NK-92 treated with Interleukin-12 subunit alpha and Interleukin-12 subunit beta, amount 100 ng/mL, for 24 hours (cell line): ENCODE data around the gene FNDC11.
"Not testable (repeated sequence)": the region's sequence is repeated elsewhere in the genome, so short reads cannot be mapped to it uniquely, and the experiment has no call there.

Source experiments
- DNase-seq: peaks from one replicate; lab custom pipeline; 2025; lab: John Stamatoyannopoulos, UW

FNDC11 gene

DNA sequence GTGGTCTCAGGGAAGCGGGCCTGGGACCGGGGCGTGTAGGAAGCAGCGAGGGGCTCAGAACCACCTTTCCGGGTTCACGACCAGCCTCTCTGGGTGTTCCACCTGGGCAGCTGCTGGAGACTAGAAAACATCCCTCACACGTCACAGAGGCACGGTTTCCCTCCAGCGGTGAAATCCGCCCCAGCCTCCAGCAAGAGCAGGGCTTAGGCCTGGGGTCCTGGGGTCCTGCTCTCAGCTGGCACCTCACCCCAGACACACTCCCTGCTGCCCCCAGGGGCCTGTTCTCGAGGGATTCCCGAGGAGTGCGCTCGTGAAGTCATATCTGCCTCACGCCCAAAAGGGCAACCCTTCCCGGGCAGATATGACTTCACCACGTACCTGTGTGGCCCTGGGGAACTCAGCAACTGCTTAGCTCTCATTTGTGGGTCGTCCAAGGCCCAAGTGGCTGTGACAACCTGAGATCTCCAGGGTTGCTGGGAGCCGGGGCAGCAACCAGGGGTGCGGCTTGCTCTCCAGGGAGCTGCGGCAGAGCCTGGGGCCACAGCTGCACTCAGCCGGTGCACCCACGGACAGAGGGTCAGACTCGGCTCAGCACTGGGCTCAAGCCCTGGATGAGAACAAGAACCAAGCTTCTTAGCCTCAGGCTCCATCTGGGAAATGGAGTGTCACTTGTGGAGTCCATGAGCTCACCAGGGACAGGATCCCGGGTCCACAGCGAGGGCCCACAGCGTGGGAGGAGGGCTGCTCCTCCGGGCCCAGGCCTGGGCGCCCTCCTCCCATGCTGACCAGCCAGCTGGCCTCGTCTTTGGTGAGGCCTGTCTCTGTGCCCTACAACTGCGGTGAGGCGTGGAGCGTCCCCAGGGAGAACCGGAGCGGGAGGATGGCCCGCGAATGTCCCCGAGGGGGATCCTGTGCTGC is 661 bp downstream of the FNDC11 start:
- DNase-seq, result no peak

GRCh38 chr20:63555661-63556381 is 1.9 kb downstream of the FNDC11 start:
- DNase-seq, result no peak

DNA sequence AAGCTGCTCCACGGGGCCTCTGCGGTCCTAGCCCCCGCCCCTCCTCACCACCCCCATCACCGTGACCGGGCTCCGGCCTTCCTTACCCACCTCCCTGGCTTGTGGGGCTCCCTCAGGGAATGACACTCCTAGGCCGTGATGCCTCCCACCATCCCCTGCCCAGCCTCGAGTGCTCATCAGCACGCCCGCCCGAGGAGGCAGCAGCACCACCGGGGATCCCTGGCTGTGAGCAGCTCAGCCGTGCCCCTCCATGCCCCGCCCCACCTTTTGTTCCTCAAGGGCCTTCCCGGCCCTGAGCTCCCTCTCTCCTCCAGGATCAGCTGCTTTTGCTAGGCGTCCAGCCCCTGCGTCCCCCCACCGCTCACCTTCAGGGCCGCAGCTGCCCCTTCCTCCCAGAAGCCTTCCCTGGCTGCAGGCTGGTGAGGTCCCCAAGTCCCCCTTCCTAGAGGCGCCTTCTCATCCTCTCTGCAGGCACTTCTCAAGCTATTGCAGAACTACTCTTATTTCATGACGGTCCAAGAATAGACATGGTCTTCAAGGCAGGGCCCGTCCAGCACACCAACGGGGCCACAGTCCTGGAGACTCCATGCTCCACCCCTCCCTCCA is 3.0 kb downstream of the FNDC11 start:
- no peak for DNase-seq

DNA sequence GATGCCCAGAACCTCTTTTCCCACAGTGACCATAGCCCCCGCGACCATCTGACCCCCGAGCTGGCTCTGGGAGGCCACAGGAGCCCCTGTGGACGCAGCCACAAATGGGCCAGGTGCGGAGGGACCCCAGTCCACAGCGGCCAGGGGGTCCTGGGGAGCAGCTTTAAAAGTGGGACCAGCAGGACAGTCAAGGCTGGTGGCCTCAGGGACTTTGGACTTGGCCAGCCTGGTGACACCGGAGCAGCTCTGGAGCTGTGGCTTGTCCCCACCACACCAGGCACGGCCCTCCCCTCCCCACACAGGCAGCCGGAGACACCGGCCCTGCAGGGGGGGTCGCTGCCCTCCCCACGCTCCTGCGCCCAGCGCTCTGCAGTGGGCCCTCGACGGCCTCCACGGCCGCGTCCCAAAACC is 3.5 kb downstream of the FNDC11 start:
- DNase-seq, result no peak

DNA sequence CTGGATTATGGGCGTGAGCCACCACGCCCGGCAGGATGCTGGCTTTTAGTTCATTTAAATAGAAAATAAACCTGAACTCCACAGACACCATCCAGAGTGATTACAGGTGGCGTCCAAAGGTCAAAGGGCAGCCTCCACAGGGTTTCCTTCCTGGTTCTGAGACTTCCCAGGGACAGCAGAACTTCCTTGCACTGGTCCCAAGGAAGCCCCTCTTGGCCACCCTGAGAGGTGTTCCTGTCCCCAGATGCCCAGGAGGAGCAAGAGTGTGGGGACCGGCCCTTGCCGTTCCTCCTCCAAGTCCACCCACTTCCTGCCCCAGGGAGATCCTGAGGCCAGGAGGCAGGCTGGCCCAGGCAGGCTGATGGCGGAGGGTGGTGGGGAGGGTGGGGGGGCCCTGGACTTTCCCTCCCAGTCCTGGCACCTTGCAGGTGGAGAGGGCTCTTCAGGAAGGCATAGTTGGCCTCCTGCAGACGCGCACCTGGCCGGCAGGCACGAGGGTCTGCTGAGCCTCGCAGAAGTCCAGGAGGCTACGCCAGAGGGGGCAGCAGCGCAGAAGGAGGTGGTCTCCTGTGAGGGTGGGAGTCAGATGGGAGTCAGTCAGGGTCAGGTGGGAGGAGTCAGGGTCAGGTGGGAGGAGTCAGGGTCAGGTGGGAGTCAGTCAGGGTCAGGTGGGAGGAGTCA is 5.0 kb downstream of the FNDC11 start:
- DNase-seq, result no peak

DNA sequence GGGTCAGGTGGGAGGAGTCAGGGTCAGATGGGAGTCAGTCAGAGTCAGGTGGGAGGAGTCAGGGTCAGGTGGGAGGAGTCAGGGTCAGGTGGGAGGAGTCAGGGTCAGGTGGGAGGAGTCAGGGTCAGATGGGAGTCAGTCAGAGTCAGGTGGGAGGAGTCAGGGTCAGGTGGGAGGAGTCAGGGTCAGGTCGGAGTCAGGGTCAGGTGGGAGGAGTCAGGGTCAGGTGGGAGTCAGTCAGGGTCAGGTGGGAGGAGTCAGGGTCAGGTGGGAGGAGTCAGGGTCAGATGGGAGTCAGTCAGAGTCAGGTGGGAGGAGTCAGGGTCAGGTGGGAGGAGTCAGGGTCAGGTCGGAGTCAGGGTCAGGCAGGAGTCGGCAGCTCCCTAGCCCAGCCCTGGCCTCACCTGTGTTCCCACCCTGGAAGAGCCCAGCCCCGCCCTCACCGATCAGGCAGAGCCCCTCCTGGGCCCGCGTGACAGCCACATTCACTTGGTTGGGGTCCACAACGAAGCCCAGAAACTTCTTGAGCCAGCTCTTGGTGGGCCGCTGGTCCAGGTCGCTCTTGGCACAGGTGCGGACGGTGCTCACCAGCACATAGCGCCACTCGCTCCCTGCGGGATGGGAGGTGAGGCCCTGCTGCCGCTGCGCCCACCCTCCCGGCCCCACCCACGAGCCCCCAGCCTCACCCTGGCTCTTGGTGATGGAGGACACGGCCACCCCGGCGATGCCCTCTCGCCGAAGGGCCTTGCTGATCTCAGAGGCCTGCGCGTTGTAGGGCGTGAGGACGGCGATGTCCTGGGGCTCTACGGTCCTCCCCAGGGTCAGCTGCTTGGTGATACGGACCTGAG is 5.8 kb downstream of the FNDC11 start:
- DNase-seq, result not testable (repeated sequence)

DNA sequence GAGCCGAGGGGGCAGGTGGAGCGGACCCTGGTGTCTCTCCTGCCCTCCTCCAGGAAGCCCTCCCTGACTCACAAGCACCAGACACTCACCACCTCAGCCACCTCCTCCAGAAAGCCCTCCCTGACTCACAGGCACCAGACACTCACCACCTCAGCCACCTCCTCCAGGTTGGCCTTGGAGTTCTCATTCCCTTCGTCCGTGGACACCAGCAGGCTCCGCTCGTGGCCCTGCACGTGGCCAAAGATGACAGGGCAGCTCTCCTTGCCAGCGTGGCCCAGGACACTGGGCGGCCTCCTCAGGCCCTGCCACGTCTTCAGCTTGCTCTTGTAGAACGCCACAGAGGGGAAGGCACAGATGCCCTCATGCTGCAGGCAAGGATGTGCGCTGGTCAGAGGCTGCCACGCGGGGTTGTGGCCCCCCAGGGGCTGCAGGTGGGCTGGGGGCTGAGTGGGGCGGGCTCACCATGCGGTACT is 6.4 kb downstream of the FNDC11 start:
- no peak for DNase-seq

DNA sequence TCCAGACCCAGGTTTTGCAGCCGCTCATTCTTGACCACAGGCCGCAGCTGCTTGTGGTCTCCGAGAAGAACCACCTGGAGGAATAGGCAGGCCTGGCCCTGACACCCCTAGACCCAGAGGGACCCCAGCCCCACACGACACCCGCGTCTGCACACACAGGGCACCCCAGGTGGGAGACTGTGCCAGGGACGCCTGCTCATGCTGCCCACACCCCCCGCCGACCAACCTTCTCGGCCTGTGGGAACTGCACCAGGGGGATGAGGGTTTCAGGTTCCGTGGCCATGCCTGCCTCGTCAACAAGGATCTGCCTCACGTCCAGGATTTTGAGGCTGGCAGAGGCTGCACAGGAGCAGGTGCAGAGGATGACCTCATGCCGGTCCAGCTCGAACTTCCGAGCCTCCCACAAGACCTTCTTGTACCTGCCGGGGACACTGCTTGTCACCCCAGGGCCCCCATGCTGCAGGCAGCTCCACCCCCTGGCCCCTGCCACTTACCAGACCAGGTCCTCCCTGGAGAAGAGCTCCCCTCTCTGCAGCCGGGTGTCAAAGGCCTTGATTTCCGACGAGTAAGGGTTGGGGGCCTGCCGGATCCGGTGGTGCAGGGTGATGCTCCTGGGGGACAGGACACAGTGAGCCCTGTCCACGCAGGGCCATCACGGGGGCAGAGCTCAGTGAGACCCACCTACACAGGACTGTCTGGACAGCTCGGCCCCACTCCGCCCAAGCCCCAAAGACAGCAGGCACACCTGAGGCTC is 7.1 kb downstream of the FNDC11 start:
- DNase-seq, result no peak

DNA sequence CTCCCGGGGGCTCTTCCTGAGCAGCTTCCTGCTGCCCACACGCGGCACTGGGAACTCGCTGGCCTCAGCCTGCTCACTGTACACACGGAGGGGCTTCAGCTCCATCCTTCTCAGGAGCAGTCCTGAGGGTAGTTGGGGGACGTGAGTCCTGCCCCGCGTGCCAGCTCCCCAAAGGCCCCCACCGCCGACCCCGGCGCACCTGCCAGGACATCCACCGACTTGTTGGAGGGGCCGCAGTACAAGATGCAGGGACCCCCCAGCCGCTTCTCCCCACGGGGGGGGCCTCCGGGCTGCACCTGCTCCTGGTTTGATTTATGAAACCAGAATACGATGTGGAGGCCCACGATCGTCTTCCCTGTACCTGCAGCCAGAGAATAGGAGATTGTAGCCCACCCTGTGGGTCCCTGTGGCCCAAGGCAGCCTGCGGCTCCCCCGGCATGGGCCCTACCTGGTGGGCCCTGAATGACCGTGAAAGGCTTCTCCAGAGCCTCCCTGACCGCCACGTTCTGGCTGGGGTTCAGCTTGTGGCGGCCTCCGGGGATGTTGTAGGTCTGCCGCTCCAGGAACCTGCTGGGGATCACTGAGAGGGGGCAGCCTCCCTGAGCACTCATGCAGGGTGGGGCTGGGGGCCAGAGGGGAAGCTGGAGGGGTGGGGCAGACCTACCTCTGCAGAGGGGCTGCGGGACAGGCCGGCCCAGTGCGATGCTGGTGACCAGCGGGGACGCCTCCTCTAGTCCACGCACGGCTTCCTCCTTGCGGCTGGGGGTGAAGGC is 7.9 kb downstream of the FNDC11 start:
- DNase-seq, result no peak

DNA sequence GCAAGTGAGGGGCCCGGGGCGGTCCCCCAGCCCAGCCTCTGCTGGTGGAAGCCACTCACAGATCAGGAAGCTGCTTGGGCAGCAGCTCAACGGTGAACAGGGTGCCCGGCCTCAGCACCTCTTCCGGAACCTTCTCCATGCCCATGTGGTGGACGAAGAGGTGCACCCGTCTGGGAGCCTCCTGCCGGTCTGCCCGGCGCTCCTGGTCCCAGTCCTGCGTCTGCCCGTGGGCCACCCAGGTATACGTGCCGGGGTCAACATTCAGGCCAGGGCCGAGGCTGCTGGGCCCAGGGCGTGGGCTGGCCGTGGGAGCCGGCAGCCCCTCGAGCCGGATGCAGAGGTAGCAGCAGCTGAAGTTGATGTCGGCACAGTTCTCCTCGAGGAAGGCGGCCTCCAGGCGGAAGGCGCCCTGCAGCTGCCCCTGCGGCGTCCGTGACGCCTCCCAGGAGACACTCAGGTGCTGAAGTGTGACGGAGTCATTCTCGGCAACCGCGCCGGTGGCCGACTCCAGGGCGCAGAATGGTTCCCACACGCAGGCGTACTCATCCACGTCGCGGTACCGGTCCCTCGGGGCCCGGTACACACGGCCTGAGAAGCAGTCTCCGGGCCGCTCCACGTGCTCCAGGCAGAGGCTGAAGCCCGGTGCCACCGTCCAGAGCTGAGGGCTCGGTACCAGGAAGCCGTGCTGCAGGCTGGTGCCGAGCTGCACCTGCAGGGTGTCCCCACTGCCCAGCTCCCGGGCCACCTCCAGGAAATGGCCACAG is 8.7 kb downstream of the FNDC11 start:
- no peak for DNase-seq

DNA sequence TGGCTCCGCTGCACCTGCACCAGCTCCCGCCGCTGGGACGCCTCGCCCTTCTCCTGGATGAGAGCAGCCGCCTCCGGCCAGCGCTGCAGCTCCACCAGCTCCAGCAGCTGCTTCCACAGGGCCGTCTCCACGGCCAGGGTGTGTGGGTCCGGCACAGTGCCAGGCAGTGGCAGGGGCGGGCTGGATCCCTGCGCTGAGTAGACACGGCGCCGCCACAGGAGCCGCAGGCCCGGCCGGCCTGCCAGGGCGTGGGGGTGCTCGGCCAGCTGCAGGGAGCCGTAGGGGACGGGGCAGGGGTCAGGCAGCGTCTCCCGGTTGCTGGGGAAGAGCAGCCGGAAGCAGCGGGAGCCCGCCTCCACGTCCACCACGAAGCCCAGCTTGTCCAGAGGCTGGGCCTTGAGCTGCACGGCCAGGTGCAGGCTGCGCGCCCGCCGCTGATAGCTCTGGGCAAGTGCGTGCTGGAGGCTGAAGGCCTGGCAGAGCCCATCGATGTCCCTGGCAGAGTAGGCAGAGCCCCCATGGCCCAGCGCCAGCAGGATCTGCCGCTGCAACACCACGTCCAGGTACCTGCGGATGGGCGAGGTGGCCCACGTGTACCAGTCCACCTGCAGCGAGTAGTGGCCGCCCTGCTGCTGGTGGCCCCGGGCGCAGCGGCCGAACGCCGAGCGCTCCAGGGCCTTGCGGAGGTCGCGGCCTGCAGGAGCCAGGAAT is 9.4 kb downstream of the FNDC11 start:
- no peak for DNase-seq

GRCh38 chr20:63564036-63564810 is 10.3 kb downstream of the FNDC11 start:
- no peak for DNase-seq

- DNase-seq, result no peak
Measured at GRCh38 chr20:63565021-63565698, 11.2 kb downstream of the FNDC11 start.

- no peak for DNase-seq
Measured at GRCh38 chr20:63565699-63566335, 11.9 kb downstream of the FNDC11 start.

GRCh38 chr20:63566395-63567135 is 12.6 kb downstream of the FNDC11 start:
- DNase-seq, result no peak

DNA sequence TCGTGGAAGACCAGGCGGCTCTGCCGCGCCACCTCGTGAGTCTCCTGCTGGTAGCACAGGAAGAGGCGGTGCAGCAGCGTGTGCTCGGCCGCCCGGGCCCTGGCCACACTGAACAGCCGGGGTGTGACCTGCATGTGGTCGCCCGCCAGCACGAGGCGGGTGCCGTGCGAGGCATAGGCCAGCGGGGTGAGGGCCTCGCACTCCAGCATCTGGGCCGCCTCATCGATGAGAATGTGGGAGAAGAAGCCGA is 13.1 kb downstream of the FNDC11 start:
- DNase-seq, result no peak
